DMS 273 (cell line): ENCODE measurements around the gene DNAJC5G.
"Not testable (repeated sequence)": the region's sequence is repeated elsewhere in the genome, so short reads cannot be mapped to it uniquely, and the experiment has no call there.

ENCODE experiments used
- DNase-seq: peaks from one replicate; lab custom pipeline; 2025; ENCODE audit not compliant: unreplicated experiment; lab: John Stamatoyannopoulos, UW

Gene DNAJC5G

DNA sequence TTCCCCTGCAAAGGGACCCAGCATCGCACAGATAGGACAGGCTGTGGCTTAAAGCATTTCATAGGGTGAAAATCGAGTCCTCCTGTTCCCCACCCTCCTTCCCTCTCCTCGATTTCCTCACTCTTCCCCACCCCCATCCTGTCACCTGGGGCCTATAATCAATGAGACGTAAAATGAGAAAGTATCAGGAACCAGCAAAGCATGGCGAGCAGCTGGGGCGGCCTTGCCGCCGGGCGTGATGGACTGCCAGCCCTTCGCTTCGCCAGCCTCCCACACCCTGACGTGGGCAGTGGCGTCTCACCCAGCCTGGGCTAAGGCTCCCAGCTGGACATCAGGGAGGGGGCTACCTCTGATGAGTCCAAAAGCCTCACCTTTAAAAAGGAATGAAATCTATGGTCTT is 23.5 kb upstream of the DNAJC5G start:
- DNase-seq: no peak

- DNase-seq: no peak
Measured at GRCh38 chr2:27255187-27255586, 20.0 kb upstream of the DNAJC5G start.

DNA sequence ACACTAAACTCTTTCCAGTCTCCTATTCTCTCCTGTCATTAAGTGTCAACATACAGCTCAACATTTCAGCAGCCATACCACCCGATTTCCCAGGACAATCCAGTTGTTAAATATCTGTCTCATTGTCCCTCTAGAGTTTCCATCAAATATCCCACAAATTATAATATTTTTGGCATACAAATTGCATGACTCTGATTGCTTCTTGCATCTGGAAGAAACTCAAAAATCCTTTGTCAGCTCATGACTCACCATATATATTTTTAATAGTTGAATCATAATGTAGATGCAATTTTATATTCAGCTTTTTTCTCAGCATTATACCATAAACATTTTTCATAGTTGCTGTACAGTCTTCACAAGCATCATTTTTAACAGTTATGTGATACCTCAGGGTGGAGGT is 19.6 kb upstream of the DNAJC5G start:
- DNase-seq: no peak

DNA sequence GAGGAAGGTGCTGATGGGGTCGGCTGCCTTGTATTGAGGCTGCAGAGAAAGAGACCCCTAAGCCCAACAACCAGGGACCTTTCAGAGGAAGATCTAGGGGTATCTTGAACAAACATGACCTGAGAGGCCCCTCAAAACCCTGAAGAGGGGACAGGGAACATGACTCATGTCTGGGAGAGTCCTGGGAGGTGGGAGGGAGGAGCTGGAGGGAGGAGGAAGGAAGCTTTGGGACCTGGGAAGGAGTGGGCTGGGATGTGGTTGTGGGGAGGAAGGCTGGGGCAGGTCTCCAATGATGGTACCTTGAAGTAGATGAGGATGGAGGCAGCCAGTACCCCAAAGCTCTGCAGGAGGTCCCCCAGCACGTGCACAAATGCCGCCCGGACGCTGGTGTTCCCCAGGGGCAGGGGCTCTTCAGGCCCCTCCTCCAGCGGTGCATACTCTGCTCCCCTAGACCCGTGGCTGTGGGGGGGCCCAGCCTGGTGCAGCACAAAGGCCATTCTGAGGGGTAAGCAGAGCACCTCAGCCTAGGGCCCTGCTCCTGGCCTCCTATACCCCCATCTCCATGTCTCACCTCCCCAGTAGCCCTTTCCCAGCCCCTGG is 18.3 kb upstream of the DNAJC5G start:
- no peak for DNase-seq

DNA sequence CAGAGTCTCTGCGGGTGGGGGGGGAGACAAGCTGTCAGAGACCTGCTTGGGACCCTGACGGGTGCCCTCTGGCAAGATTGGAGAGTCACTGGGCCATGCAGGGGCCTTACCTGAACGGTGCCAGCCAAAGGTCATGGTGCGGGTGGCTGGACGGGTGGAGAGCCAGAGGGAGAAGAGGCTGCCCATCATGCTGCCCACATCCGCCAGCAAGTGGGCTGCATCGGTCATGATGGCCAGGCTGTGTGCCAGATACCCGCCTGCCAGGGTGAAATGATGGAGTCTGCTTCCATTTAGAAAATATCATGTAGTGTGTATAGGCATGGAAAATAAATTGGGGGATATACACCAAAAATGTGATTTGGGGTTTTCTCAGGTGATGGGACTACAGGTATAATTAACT is 17.2 kb upstream of the DNAJC5G start:
- no peak for DNase-seq

DNA sequence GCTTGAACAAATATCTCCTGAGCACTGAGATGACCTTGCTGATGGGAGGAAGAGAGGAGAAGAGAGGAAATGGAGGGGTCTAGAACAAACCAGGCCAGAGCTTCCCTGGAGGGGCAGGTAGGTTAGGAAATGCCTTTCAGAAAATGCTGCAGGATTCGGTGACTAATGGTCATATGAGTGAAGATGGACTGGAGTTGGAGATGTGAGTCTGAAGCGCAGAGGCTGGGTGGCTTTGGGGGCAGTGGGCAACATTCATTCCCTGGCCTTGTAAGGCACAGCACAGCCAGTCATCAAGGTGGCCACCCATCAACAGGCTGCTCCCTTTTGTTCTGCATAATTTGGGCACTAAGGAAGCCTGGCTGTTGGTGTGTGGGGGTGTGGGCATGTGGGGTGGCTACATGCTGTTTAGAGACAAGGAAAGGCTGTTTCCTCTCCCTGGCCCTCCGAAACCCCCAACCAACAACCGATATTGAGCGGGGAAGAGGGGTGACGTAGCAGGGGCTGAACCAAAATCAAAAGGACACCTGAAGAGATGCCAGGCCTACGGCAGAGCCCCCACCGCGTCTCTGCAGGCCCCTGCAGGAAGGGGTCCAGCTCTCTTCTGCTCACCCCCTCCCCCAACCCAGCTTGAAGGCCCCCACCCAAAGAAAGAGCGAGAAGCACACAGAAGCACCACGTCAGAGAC is 13.8 kb upstream of the DNAJC5G start:
- DNase-seq: no peak

DNA sequence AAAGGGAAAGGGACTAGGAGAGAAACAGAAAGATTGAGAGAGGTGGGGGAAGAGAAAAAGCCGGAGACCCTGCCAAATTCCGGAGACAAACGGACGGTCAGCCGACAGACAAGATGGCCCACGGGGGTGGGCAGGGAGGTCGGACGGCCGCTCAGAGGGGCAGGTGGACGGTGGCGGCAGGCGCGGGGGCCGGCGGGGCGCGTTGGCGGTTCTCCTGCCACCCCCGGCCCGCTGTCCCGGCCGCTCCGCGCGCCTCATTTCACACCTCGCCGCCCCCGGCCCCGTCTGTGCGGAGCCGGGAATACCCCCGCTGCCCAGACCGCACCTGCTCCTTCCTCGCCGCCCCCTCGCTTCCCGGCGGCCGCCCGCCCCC is 13.3 kb upstream of the DNAJC5G start:
- peak; percentile 42 for DNase-seq

- peak; percentile 66 for DNase-seq
Measured at GRCh38 chr2:27262379-27263286, 12.6 kb upstream of the DNAJC5G start, which contains the start of gene SLC30A3. Gene SLC30A3 (minus strand): TSS chr2:27263047. CDS start chr2:27262906, 141 bp downstream.

DNA sequence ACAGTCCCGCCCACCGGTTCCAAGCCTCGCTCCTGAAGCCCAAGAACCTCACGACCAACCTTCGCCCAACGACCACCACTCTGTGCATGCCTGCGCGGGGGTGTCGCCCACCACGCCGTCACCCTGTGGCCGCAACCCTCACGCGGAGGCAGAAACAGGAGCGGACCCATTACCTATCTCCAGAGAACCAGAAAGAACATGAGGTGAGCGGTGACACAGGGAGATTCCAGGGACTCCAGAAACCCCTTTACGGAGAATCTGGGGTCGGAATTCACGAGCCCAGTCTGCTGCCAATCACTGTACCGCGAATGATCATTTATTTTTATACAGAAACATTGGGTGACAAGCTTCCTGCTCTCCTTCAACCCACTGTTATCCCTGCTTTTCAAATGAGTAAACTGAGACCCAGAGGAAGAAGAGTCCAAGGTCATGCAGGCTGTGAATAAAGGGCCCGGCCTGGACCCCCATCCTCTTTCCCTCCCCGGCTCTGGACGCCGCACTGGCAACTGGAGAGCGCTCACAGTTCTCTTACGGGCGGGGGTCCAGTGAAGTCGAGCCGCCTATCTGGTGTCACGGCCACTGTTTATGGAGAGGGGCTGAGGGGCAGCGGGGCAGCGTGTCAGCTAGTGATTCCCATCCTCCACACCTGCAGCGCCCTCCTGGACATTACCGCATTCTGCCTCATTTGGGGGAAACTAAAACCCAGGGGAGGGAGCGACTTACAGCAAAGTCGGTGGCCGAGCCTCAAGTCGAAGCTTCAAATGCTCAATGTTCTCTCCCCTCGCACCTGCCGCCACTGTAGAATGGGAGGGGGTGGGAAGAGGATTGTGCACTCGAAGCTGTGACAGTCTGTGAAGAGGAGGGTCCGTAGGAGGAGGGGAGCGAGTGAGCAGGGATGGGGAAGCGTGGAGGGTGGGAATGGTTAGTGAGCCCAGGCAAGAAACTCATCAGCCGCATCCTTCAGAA is 11.7 kb upstream of the DNAJC5G start:
- DNase-seq: peak; percentile 52

DNA sequence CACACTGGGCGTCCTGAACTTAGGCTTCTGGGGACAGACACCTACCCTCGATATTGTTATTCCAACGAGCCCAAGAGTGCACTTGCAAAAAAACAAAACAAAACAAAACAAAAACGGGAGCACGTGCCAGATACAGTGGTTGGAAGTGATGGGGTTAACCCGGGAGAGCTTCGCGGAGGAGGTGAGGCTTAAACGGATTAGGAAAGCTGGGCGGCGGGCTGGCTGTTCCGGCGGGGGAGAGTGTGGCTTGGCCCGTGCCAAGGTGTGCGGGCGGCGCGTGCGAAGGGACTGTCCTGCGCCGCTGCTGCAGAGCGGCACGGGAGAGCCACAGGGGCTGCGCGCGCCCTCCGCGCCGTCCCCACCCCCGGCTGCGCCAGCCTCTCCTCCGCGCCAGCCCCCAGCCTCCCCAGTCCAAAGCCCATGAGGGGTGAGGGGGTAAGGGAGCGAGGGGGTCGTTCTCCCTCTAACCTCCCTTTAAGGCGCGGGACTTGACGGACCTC is 10.9 kb upstream of the DNAJC5G start:
- DNase-seq: peak; percentile 52

- peak; percentile 93 for DNase-seq
Measured at GRCh38 chr2:27264753-27265535, 10.3 kb upstream of the DNAJC5G start.

DNA sequence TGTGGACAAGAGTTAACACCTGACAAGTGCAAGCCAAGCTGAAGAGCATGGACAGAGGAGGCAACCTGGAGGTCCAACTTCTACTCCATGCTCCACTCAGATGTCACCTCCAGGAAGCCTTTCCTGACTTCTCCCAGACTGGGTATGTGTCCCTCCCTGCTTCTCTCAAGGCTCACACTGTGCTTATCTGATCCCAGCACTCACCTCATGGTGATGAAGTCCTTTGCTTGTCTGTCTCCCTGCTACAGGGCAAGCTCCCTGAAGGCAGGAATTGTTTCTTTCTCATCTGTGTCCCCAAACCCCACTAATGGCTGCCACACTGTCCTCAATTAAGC is 9.7 kb upstream of the DNAJC5G start:
- no peak for DNase-seq

- not testable (repeated sequence) for DNase-seq
Measured at GRCh38 chr2:27268296-27268695, 6.9 kb upstream of the DNAJC5G start.

DNA sequence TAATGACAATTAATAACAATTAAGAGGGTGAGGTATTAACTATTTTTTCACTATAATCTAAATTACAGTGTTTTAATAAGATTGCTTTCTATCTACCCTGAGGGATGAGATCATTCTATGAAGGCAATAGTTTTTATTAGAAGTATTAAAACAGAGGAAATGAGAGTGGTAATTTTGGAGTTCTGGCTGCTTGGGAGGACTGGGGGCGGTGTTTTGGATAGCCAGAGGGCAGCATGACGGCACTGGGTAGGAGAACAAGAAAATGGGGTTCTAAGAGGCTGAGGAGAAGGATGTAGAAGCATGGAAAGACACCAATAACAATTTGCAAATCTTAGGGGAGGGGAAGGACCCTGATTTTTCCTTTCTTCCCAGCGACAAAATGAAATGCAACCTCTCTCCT is 5.1 kb upstream of the DNAJC5G start:
- no peak for DNase-seq

GRCh38 chr2:27270670-27271069 is 4.6 kb upstream of the DNAJC5G start:
- no peak for DNase-seq

GRCh38 chr2:27271631-27272340 is 3.4 kb upstream of the DNAJC5G start:
- no peak for DNase-seq

GRCh38 chr2:27272537-27273522 is 2.4 kb upstream of the DNAJC5G start:
- peak; percentile 32 for DNase-seq

GRCh38 chr2:27278010-27278409 is 2.8 kb downstream of the DNAJC5G start:
- no peak for DNase-seq
